Measurements from ENCODE around the gene GPR132. TPM values are rescaled to one million over a fixed set of nuclear protein-coding genes. Genes with fewer than 3 reads are reported as not detected.
"Not testable (repeated sequence)": the region's sequence is repeated elsewhere in the genome, so short reads cannot be mapped to it uniquely, and the experiment has no call there.

The GPR132 gene
- total and polyA plus RNA-seq, 2 of the 8 experiments (the other 6 are each of a cell fraction or from before 2014, with no cell fraction given): 0.11 TPM; not detected in 1

DNA sequence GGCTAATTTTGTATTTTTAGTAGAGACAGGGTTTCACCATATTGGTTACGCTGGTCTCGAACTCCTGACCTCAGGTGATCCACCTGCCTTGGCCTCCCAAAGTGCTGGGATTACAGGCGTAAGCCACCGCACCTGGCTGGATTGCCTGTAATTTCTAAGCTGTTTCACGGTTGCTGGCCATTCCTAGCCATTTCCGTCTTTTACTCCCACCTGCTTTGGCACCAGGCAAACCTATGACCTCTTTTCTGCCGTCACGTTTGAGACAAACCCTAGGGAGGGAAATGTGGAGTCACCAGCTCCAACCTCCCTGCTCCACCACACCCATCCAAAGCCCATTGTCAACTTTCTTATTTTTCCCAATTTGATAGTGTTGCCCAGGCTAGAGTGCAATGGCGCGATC lies 1.2 kb downstream of the GPR132 start (continued):
- TF ChIP-seq HDAC6 (IDR thresholded peaks at IDR 0.05; ENCODE audit: low read depth, low read length) (no peak), SAP30 (IDR thresholded peaks at IDR 0.05; ENCODE audit: insufficient read depth, insufficient replicate concordance, low read length) (no peak), POU5F1 (IDR thresholded peaks at IDR 0.05; ENCODE audit: low read depth, low read length) (no peak), SIN3A (conservative IDR thresholded peaks at IDR 0.05 in 1 of 2, IDR thresholded peaks at IDR 0.05 in 1 of 2; ENCODE audit: low read depth in 1 of 2, low read length in 2 of 2) (no peak), BCL11A (IDR thresholded peaks at IDR 0.05; ENCODE audit: low read depth in 2 of 2, low read length in 2 of 2) (no peak)
- TF ChIP-seq, protein P1, sequence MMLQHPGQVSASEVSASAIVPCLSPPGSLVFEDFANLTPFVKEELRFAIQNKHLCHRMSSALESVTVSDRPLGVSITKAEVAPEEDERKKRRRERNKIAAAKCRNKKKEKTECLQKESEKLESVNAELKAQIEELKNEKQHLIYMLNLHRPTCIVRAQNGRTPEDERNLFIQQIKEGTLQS (IDR thresholded peaks at IDR 0.05; ENCODE audit: insufficient read depth, low read depth, low read length): no peak

DNA sequence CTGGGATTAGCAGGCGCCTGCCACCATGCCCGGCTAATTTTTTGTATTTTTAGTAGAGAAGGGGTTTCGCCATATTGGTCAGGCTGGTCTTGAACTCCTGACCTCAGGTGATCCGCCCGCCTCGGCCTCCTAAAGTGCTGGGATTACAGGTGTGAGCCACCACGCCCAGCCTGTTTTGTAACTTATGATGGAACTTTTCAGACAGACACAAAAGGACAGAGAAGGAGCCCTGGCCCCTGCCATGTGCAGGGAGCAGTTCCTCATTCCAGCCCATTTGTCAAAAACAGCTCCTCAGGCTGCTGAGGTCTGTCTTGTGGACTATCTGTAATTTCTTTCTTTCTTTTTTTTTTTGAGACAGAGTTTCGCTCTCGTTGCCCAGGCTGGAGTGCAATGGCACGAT lies 1.7 kb downstream of the GPR132 start:
- H2BK120ac ChIP-seq (replicated peaks; ENCODE audit: low read depth, low read length); FAIRE-seq; H4K20me1 ChIP-seq (replicated peaks in 1 of 2; ENCODE audit: control insufficient read depth in 1 of 2, insufficient read depth in 2 of 2, low read length in 2 of 2); H3K18ac ChIP-seq (ENCODE audit: extremely low read depth, low read length); H3K56ac ChIP-seq (replicated peaks; ENCODE audit: insufficient read length, low read depth, low read length); H3K4me1 ChIP-seq (replicated peaks in 1 of 4; ENCODE audit: control insufficient read depth in 3 of 4, insufficient read depth in 4 of 4, low read length in 3 of 4); H4K8ac ChIP-seq (ENCODE audit: extremely low read depth, insufficient read depth, low read length); H2BK12ac ChIP-seq (ENCODE audit: low read depth, low read length); H2AK5ac ChIP-seq (ENCODE audit: low read depth, low read length); H3K14ac ChIP-seq (ENCODE audit: insufficient read length); H2AFZ ChIP-seq (ENCODE audit: low read length); DNase-seq (ENCODE audit: low read depth in 1 of 2, low spot score in 2 of 2); H3K23ac ChIP-seq (ENCODE audit: insufficient read length); H3K4me3 ChIP-seq (ENCODE audit: extremely low read depth in 1 of 4, insufficient read depth in 2 of 4, low read depth in 3 of 4, low read length in 4 of 4); H3K9ac ChIP-seq (replicated peaks in 1 of 4; ENCODE audit: extremely low read depth in 1 of 4, low read depth in 3 of 4, low read length in 3 of 4); H4K5ac ChIP-seq (ENCODE audit: insufficient read length, low read depth, low read length); H3K27me3 ChIP-seq (replicated peaks in 1 of 4; ENCODE audit: control insufficient read depth in 3 of 4, extremely low read depth in 1 of 4, insufficient read depth in 3 of 4, low read length in 3 of 4); H3K36me3 ChIP-seq (ENCODE audit: control insufficient read depth in 2 of 4, insufficient read depth in 4 of 4, low read length in 3 of 4); H3K23me2 ChIP-seq (ENCODE audit: low read depth, low read length); H2BK5ac ChIP-seq (ENCODE audit: low read depth, low read length); H3K79me1 ChIP-seq (ENCODE audit: low read depth, low read length); H2BK20ac ChIP-seq (ENCODE audit: low read length); H4K91ac ChIP-seq (replicated peaks; ENCODE audit: insufficient read length, low read length); H3K9me3 ChIP-seq (ENCODE audit: insufficient read depth in 2 of 2, low read depth in 1 of 2, low read length in 1 of 2); H3K27ac ChIP-seq (ENCODE audit: low read depth, low read length); H3K79me2 ChIP-seq (ENCODE audit: control insufficient read depth in 1 of 2, insufficient read depth in 2 of 2, low read length in 2 of 2); H3K4ac ChIP-seq (replicated peaks; ENCODE audit: insufficient read length, low read depth, low read length); H3K4me2 ChIP-seq (ENCODE audit: insufficient read depth in 1 of 2, low read depth in 2 of 2, low read length in 2 of 2); POLR2A ChIA-PET (ENCODE audit: partially characterized antibody); H2BK15ac ChIP-seq (ENCODE audit: low read length): not testable (repeated sequence)
- 89% methylated on average over 9 of the region's 10 CpGs; no CpG with 5 or more reads in 1 of the 2 experiments for WGBS, 2 experiments (ENCODE audit: extremely low coverage in 1 of 2, insufficient coverage in 1 of 2, insufficient read length in 1 of 2, insufficient replicate concordance in 2 of 2, low coverage in 1 of 2, low lambda C conversion rate in 2 of 2, missing lambda C conversion rate in 1 of 2)
- CTCF ChIA-PET (ENCODE audit: partially characterized antibody): interaction anchor here (0.6 to 1.3 kb wide), 5 partner anchors 17 to 408 kb away, joined by 3 to 5 read pairs (median 3); no protein-coding TSS in a partner anchor

Measured in H1 (cell line).